Suprapubic skin (tissue), 4 donors: ENCODE data around the gene KIF5A.

Experiments
- CTCF ChIP-seq, 2 donors: fragments of 200-600 bp in 1 of 2; fragments of 450-650 bp in 1 of 2; sonication (generic) in 1 of 2; IDR thresholded peaks; one replicate each; pipeline ENCODE4 v1.5.1; 2016 to 2019; ENCODE audit warnings: antibody characterized with exemption in 2 of 2, mild to moderate bottlenecking in 1 of 2, moderate library complexity in 1 of 2
- EP300 ChIP-seq: sonication (generic); formaldehyde crosslinking; IDR thresholded peaks from one replicate; pipeline ENCODE4 v1.6.1; 2017; ENCODE audit warnings: antibody characterized with exemption
- POLR2A ChIP-seq, 2 donors: fragments of 450-650 bp; IDR thresholded peaks; one replicate each; pipeline ENCODE4 v1.6.1; 2017; ENCODE audit warnings: antibody characterized with exemption in 2 of 2, mild to moderate bottlenecking in 2 of 2, moderate library complexity in 2 of 2
- POLR2AphosphoS5 ChIP-seq, 3 donors: sonication (generic); formaldehyde crosslinking; IDR thresholded peaks; one replicate each; pipeline ENCODE4 v1.6.1; 2017; ENCODE audit warnings: antibody characterized with exemption in 3 of 3

- no peak for TF ChIP-seq CTCF (IDR thresholded peaks at IDR 0.05)
- TF ChIP-seq POLR2AphosphoS5 (IDR thresholded peaks at IDR 0.05): no peak
- no peak for TF ChIP-seq POLR2A (IDR thresholded peaks at IDR 0.05)
- no peak for TF ChIP-seq EP300
Measured at GRCh38 chr12:57620245-57620935, 70.5 kb downstream of the KIF5A start.
